IPS DF 6.9 (cell line): ENCODE data around the gene PDE4D.
A peak's percentile ranks its signal among the peaks of the same experiment; 100 is the strongest.

Experiments
- DNase-seq: peaks from one replicate; pipeline ENCODE4 v3.0.0-alpha.2; 2013; ENCODE audit warnings: low read depth, low spot score
- H3K27ac ChIP-seq: one replicate; pipeline ENCODE4 v1.5.1; 2013; ENCODE audit warnings: low read length, control low read depth
- H3K27me3 ChIP-seq: 2 replicates; pipeline ENCODE4 v1.6.1; 2013; ENCODE audit warnings: mild to moderate bottlenecking, low read length; ENCODE audit not compliant: control insufficient read depth, insufficient read depth
- H3K36me3 ChIP-seq: 2 replicates; pipeline ENCODE4 v1.6.1; 2013; ENCODE audit warnings: low read length; ENCODE audit not compliant: control insufficient read depth, insufficient read depth
- H3K4me1 ChIP-seq: 2 replicates; pipeline ENCODE4 v1.6.1; 2013; ENCODE audit warnings: low read length; ENCODE audit not compliant: control insufficient read depth, insufficient read depth
- H3K4me3 ChIP-seq: 2 replicates; pipeline ENCODE4 v1.5.1; 2013; ENCODE audit warnings: mild to moderate bottlenecking, low read length
- H3K9me3 ChIP-seq: 2 replicates; pipeline ENCODE4 v1.6.1; 2013; ENCODE audit warnings: low read length, inconsistent platforms; ENCODE audit not compliant: control insufficient read depth, insufficient read depth
- WGBS: extraction: QIAGEN DNeasy Blood & Tissue Kit; methylation state at CpG from one replicate; pipeline ENCODE4 v1.1.7; 2013; ENCODE audit warnings: mixed read lengths, missing lambda C conversion rate; ENCODE audit not compliant: insufficient read length, insufficient coverage; 5-methylcytosine and 5-hydroxymethylcytosine counted together

PDE4D gene

GRCh38 chr5:59713498-59713844, 180.1 kb downstream of the PDE4D start:
- DNase-seq = no peak
- no CpG with 5 or more reads among the region's 6 CpGs for WGBS
- peaks cover 5% of the 10 kb centered on the region; the same call in 1 of the 2 replicates for H3K9me3 ChIP-seq
- 0 out of 2 replicates have a peak, but pooled peaks cover 2% of the 10 kb centered on the region for H3K36me3 ChIP-seq
- H3K27me3 ChIP-seq = no peaks in the 10 kb centered on the region
- no peak overlapping the region for H3K27ac ChIP-seq
- H3K4me3 ChIP-seq = no peak overlapping the region
- H3K4me1 ChIP-seq = peaks cover 3% of the 10 kb centered on the region; the same call in 1 of the 2 replicates

GRCh38 chr5:59712836-59713497, 180.6 kb downstream of the PDE4D start:
- H3K36me3 ChIP-seq = 0 out of 2 replicates have a peak, but pooled peaks cover 2% of the 10 kb centered on the region
- peaks cover 3% of the 10 kb centered on the region; the same call in 1 of the 2 replicates for H3K4me1 ChIP-seq
- no peak overlapping the region for H3K27ac ChIP-seq
- WGBS = no CpG with 5 or more reads among the region's 6 CpGs
- no peaks in the 10 kb centered on the region for H3K27me3 ChIP-seq
- no peak overlapping the region for H3K4me3 ChIP-seq
- DNase-seq = no peak
- H3K9me3 ChIP-seq = peaks cover 5% of the 10 kb centered on the region; the same call in 1 of the 2 replicates

- Histone ChIP-seq H3K27ac (no peak overlapping the region), H3K9me3 (peaks cover 5% of the 10 kb centered on the region; the same call in 1 of the 2 replicates)
- no CpG with 5 or more reads among the region's 1 CpG for WGBS
These were observed 182.2 kb downstream of the PDE4D start for GRCh38 chr5:59711310-59711709.

GRCh38 chr5:59709846-59710245, 183.7 kb downstream of the PDE4D start:
- Histone ChIP-seq H3K27ac (peak overlapping the region; percentile 89), H3K27me3 (no peaks in the 10 kb centered on the region), H3K4me1 (peaks cover 3% of the 10 kb centered on the region; the same call in 1 of the 2 replicates), H3K4me3 (no peak overlapping the region), H3K36me3 (0 out of 2 replicates have a peak, but pooled peaks cover 2% of the 10 kb centered on the region), H3K9me3 (peaks cover 5% of the 10 kb centered on the region; the same call in 1 of the 2 replicates)
- no peak for DNase-seq
- WGBS = no CpG with 5 or more reads among the region's 2 CpGs

More at GRCh38 chr5:59711310-59711709, 182.2 kb downstream of the PDE4D start:
- Histone ChIP-seq H3K4me1 (peaks cover 3% of the 10 kb centered on the region; the same call in 1 of the 2 replicates), H3K36me3 (0 out of 2 replicates have a peak, but pooled peaks cover 2% of the 10 kb centered on the region), H3K27me3 (no peaks in the 10 kb centered on the region), H3K4me3 (no peak overlapping the region)
- DNase-seq = no peak

- H3K9me3 ChIP-seq = peaks cover 5% of the 10 kb centered on the region; the same call in 1 of the 2 replicates
- H3K27me3 ChIP-seq = no peaks in the 10 kb centered on the region
- no peak overlapping the region for H3K27ac ChIP-seq
- WGBS = no CpG with 5 or more reads among the region's 4 CpGs
- DNase-seq = peak; percentile 55
- no peaks in the 10 kb centered on the region for H3K36me3 ChIP-seq
- no peak overlapping the region for H3K4me3 ChIP-seq
- peaks cover 3% of the 10 kb centered on the region; the same call in 1 of the 2 replicates for H3K4me1 ChIP-seq
These were observed 184.1 kb downstream of the PDE4D start for GRCh38 chr5:59709346-59709821.

GRCh38 chr5:59704936-59705335, 188.6 kb downstream of the PDE4D start:
- no CpG with 5 or more reads among the region's 1 CpG for WGBS
- Histone ChIP-seq H3K27ac (no peak overlapping the region), H3K27me3 (no peaks in the 10 kb centered on the region), H3K36me3 (no peaks in the 10 kb centered on the region), H3K4me1 (peaks cover 2% of the 10 kb centered on the region; the same call in 1 of the 2 replicates), H3K4me3 (no peak overlapping the region), H3K9me3 (no peaks in the 10 kb centered on the region)
- no peak for DNase-seq

GRCh38 chr5:59703789-59704188, 189.7 kb downstream of the PDE4D start:
- Histone ChIP-seq H3K27me3 (no peaks in the 10 kb centered on the region), H3K4me3 (no peak overlapping the region), H3K36me3 (no peaks in the 10 kb centered on the region), H3K4me1 (no peaks in the 10 kb centered on the region), H3K27ac (no peak overlapping the region), H3K9me3 (no peaks in the 10 kb centered on the region)
- no peak for DNase-seq
- WGBS = no CpG with 5 or more reads among the region's 2 CpGs

- no peak for DNase-seq
- Histone ChIP-seq H3K36me3 (no peaks in the 10 kb centered on the region), H3K27me3 (no peaks in the 10 kb centered on the region), H3K4me3 (no peak overlapping the region), H3K27ac (no peak overlapping the region), H3K4me1 (no peaks in the 10 kb centered on the region), H3K9me3 (no peaks in the 10 kb centered on the region)
- whole genome bisulfite sequencing = no CpG with 5 or more reads among the region's 6 CpGs
These were observed 195.0 kb downstream of the PDE4D start for GRCh38 chr5:59698207-59699178.

- H3K4me3 ChIP-seq = no peak overlapping the region
- no peak for DNase-seq
- no peaks in the 10 kb centered on the region for H3K27me3 ChIP-seq
- H3K27ac ChIP-seq = no peak overlapping the region
- WGBS = no CpG with 5 or more reads among the region's 4 CpGs
- H3K4me1 ChIP-seq = no peaks in the 10 kb centered on the region
- H3K36me3 ChIP-seq = no peaks in the 10 kb centered on the region
- H3K9me3 ChIP-seq = no peaks in the 10 kb centered on the region
These were observed 199.1 kb downstream of the PDE4D start for GRCh38 chr5:59694411-59694810.
